Right atrium auricular region (tissue), 2 donors: Measurements from ENCODE around the gene CUX1. TPM values are rescaled to one million over a fixed set of nuclear protein-coding genes. Genes with fewer than 3 reads are reported as not detected.
A peak's percentile ranks its signal among the peaks of the same experiment; 100 is the strongest.

ENCODE experiments used
- DNase-seq: peaks from one replicate; pipeline ENCODE4 v3.0.0-alpha.2; 2019; ENCODE audit warnings: low spot score
- H3K27ac ChIP-seq, 2 donors: fragments of 200-600 bp; sonication (generic); 1 replicate in 1 of 2; 2 replicates in 1 of 2; pipeline ENCODE4 v1.5.1; 2016 to 2019
- H3K27me3 ChIP-seq, 2 donors: fragments of 200-600 bp; sonication (generic); one replicate each; pipeline versions ENCODE4 v1.5.1 to v1.6.0; 2017 to 2019
- H3K36me3 ChIP-seq: fragments of 200-600 bp; sonication (generic); one replicate; pipeline ENCODE4 v1.5.1; 2016
- H3K4me1 ChIP-seq, 2 donors: fragments of 200-600 bp; sonication (generic); one replicate each; pipeline versions ENCODE4 v1.5.1 to v1.6.0; 2017 to 2019
- H3K4me3 ChIP-seq, 2 donors: fragments of 200-600 bp; sonication (generic); 1 replicate in 1 of 2; 2 replicates in 1 of 2; pipeline ENCODE4 v1.5.1; 2017 to 2019; ENCODE audit warnings: mild to moderate bottlenecking in 1 of 2, moderate library complexity in 1 of 2
- H3K9me3 ChIP-seq, 2 donors: fragments of 200-600 bp; sonication (generic); one replicate each; pipeline ENCODE4 v1.5.1; 2019
- CTCF ChIP-seq, 2 donors: fragments of 200-600 bp; sonication (generic); IDR thresholded peaks; one replicate each; pipeline ENCODE4 v1.5.1; 2019; ENCODE audit warnings: antibody characterized with exemption in 2 of 2
- total RNA-seq, 2 donors: library from RNA; depleted of rRNA; stranded (reverse); fragments of >200 nt; gene quantifications; one replicate each; pipeline ENCODE4 v1.1.0, GENCODE V29; 2016

The CUX1 gene
- total RNA-seq, 2 donors from 2014 or later: 71.1 to 94.4 TPM

- DNase-seq: no peak
- no peak for TF ChIP-seq CTCF (IDR thresholded peaks at IDR 0.05)
- peak overlapping the region; percentile 43 to 67 for H3K27ac ChIP-seq
- H3K27me3 ChIP-seq: no peaks in the 10 kb centered on the region
- H3K36me3 ChIP-seq: peaks cover 3% of the 10 kb centered on the region
- no peak overlapping the region for H3K4me3 ChIP-seq
- no peaks in the 10 kb centered on the region for H3K9me3 ChIP-seq
- peaks cover 0 to 19% of the 10 kb centered on the region in 2 donors for H3K4me1 ChIP-seq
Observed at GRCh38 chr7:102153599-102153946, 336.1 kb downstream of the CUX1 start.

DNA sequence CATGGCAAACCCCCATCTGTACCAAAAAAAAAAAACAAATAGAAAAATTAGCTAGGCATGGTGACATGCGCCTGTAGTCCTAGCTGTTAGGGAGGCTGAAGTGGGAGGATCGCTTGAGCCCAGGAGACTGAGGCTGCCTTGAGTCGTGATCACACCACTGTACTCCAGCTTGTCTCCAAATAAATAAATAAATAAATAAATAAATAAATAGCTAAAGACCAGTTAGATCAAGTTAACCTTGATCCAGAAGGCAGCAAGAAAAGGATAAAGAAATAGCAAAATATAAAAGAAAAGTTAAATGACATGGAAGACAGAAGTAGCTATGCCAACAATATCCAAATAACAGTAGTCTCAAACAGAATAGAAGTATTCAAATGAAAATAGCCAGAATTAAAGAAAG, 337.0 kb downstream of the CUX1 start:
- TF ChIP-seq CTCF (IDR thresholded peaks at IDR 0.05): no peak
- H3K36me3 ChIP-seq: peaks cover 5% of the 10 kb centered on the region
- H3K4me1 ChIP-seq: peaks cover 0 to 19% of the 10 kb centered on the region in 2 donors
- DNase-seq: no peak
- H3K27me3 ChIP-seq: no peaks in the 10 kb centered on the region
- H3K4me3 ChIP-seq: no peak overlapping the region
- H3K27ac ChIP-seq: no peak overlapping the region
- no peaks in the 10 kb centered on the region for H3K9me3 ChIP-seq

DNA sequence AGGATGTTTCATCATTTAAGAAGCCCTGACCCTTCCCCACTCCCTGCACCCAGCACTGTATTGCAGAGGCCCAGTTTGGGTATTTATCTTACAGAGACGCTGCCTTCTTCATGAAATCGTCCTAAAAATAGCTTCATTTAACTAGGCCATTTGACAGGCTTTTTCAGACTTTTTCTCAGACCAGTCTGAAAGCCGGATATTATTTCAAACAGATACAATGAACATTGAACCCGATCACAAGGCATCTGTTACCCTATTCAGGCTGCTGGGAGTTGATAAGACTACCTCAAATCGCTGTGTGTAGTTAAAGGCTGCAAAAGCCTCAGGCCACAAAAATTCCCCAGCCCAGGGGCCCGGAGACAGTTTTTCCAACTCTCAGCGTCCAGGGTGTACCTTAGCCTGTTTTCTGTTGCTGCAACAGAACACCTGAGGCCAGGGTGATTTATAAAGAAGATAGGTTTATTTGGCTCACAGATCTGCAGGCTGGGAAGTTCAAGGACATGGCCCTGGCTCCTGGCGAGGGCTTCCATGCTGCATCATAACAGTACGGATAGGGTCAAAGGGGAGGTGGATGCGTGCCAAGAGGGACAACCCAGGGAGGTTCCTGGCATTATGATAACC, 338.5 kb downstream of the CUX1 start:
- DNase-seq: no peak
- peaks cover 0 to 19% of the 10 kb centered on the region in 2 donors for H3K4me1 ChIP-seq
- H3K9me3 ChIP-seq: no peaks in the 10 kb centered on the region
- H3K27ac ChIP-seq: no peak overlapping the region
- peaks cover 5% of the 10 kb centered on the region for H3K36me3 ChIP-seq
- no peak for TF ChIP-seq CTCF (IDR thresholded peaks at IDR 0.05)
- H3K27me3 ChIP-seq: no peaks in the 10 kb centered on the region
- no peak overlapping the region for H3K4me3 ChIP-seq

DNA sequence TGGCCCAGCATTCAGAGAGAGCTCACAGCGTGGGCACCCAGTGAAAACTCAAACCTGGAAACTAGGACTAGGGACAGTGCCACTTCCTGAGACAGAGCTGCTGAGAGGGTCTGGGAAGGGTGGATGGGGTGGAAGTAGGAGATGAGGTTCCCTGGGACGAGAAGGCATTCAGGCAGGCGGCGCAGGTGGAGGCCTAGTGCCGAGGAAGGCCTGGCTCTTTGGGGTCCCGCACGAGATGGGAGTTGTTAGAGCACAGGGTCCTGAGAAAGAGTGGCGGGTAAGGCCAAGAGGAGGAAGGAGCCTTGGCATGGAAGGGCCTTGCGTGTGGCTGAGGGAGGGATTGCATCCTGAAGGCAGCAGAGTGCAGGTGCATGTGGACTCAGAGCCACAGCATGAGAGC, 339.4 kb downstream of the CUX1 start:
- Histone ChIP-seq H3K27ac (no peak overlapping the region), H3K4me3 (no peak overlapping the region), H3K9me3 (no peaks in the 10 kb centered on the region), H3K4me1 (peaks cover 0 to 19% of the 10 kb centered on the region in 2 donors), H3K36me3 (peaks cover 5% of the 10 kb centered on the region), H3K27me3 (no peaks in the 10 kb centered on the region)
- TF ChIP-seq CTCF (IDR thresholded peaks at IDR 0.05): no peak
- DNase-seq: no peak

DNA sequence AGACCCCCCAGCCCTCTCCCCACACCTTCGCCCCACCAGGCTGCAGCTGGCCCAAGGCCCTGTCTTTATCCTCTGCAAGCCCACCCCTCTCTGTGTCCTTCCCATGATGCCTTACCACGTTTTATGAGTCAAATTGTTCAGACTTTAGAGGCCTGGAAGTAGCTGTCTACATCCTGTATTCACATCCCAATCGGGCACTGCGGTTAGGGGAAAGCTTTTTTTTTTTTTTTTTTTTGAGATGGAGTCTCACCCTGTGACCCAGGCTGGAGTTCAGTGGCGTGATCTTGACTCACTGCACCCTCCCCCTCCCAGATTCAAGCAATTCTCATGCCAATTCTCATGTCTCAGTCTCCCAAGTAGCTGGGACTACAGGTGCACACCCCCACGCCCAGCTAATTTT, 347.7 kb downstream of the CUX1 start:
- no peaks in the 10 kb centered on the region for H3K36me3 ChIP-seq
- H3K27me3 ChIP-seq: no peaks in the 10 kb centered on the region
- TF ChIP-seq CTCF (IDR thresholded peaks at IDR 0.05): no peak
- H3K27ac ChIP-seq: no peak overlapping the region
- no peaks in the 10 kb centered on the region for H3K9me3 ChIP-seq
- peaks cover 0 to 7% of the 10 kb centered on the region in 2 donors for H3K4me1 ChIP-seq
- DNase-seq: no peak
- H3K4me3 ChIP-seq: no peak overlapping the region

DNA sequence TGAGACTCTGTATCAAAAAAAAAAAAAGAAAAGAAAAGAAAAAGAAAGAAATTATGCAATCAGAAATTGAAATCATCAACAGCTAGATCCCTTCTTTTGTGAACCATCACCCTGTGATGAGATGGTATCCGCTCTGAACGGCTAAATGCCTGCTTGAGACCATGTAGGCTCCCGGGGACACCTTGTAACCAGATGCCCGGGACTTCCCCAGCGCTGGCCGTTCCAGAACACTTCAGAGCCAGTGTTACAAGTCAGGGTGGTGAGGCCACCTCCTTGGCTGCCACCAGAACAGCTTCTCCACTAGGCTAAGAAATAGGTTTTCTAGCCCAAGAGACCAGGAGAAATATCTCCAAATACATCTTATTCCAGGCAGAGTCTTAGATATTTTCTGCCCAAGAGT, 349.8 kb downstream of the CUX1 start:
- no peaks in the 10 kb centered on the region for H3K9me3 ChIP-seq
- no peak for DNase-seq
- no peak for TF ChIP-seq CTCF (IDR thresholded peaks at IDR 0.05)
- no peak overlapping the region for H3K4me3 ChIP-seq
- H3K27me3 ChIP-seq: no peaks in the 10 kb centered on the region
- peaks cover 0 to 7% of the 10 kb centered on the region in 2 donors for H3K4me1 ChIP-seq
- no peak overlapping the region for H3K27ac ChIP-seq
- H3K36me3 ChIP-seq: no peaks in the 10 kb centered on the region
